ENCODE results near the gene PLRG1.

DNA sequence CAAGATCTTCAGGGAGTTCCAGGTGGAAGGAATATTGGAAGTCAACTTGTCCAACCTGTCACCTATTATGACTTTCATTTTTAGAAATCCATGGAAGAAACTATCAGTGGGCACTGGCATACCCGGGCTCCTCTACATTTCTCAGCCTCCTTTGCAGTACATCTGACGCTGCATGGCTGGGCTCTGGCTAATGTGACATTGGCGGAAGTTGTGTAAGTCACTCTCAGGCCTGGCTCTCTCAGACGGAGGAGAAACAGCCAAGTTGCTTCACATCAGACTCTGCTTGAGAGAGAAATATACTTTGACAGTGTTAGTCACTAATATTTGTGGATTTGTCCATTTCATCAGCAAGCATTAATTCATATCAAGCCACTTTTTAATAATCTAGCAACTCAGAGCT is 63.1 kb downstream of the PLRG1 start:
- TF ChIP-seq POLR2A (IDR thresholded peaks at IDR 0.05): no peak
- TF ChIP-seq, protein P1, sequence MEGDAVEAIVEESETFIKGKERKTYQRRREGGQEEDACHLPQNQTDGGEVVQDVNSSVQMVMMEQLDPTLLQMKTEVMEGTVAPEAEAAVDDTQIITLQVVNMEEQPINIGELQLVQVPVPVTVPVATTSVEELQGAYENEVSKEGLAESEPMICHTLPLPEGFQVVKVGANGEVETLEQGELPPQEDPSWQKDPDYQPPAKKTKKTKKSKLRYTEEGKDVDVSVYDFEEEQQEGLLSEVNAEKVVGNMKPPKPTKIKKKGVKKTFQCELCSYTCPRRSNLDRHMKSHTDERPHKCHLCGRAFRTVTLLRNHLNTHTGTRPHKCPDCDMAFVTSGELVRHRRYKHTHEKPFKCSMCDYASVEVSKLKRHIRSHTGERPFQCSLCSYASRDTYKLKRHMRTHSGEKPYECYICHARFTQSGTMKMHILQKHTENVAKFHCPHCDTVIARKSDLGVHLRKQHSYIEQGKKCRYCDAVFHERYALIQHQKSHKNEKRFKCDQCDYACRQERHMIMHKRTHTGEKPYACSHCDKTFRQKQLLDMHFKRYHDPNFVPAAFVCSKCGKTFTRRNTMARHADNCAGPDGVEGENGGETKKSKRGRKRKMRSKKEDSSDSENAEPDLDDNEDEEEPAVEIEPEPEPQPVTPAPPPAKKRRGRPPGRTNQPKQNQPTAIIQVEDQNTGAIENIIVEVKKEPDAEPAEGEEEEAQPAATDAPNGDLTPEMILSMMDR (IDR thresholded peaks at IDR 0.05): no peak

Measured in esophagus squamous epithelium (tissue), 4 donors.